WI38 (cell line): ENCODE data around the gene MYBPC2.

Source experiments
- H3K4me3 ChIP-seq: 2 replicates; pipeline ENCODE4 v1.5.1; 2011; ENCODE audit warnings: low read depth, mild to moderate bottlenecking, control low read depth, low read length
- TF ChIP-seq, protein P1 (sequence below): IDR thresholded peaks from 2 replicates; pipeline ENCODE4 v1.5.1; 2012; ENCODE audit warnings: low read depth, mild to moderate bottlenecking, control low read depth, low read length

The MYBPC2 gene

DNA sequence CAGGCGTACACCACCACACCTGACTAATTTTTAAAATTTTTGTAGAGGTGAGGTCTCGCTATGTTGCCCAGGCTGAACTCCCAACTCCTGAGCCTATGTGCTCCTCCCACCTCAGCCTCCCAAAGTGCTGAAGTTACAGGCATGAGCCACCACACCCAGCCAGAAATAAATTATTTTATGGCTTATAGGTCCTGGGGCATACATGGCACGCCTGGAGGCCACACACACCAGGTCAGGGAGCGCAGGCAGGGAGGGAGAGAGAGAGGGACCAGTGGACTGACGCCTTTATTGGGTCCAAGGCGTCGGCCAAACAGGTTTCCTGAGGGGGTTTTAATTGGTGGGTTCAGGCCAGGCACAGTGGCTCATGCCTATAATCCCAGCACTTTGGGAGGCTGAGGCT lies 7.1 kb upstream of the MYBPC2 start:
- TF ChIP-seq, protein P1, sequence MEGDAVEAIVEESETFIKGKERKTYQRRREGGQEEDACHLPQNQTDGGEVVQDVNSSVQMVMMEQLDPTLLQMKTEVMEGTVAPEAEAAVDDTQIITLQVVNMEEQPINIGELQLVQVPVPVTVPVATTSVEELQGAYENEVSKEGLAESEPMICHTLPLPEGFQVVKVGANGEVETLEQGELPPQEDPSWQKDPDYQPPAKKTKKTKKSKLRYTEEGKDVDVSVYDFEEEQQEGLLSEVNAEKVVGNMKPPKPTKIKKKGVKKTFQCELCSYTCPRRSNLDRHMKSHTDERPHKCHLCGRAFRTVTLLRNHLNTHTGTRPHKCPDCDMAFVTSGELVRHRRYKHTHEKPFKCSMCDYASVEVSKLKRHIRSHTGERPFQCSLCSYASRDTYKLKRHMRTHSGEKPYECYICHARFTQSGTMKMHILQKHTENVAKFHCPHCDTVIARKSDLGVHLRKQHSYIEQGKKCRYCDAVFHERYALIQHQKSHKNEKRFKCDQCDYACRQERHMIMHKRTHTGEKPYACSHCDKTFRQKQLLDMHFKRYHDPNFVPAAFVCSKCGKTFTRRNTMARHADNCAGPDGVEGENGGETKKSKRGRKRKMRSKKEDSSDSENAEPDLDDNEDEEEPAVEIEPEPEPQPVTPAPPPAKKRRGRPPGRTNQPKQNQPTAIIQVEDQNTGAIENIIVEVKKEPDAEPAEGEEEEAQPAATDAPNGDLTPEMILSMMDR, result no peak
- no peak overlapping the region for H3K4me3 ChIP-seq

DNA sequence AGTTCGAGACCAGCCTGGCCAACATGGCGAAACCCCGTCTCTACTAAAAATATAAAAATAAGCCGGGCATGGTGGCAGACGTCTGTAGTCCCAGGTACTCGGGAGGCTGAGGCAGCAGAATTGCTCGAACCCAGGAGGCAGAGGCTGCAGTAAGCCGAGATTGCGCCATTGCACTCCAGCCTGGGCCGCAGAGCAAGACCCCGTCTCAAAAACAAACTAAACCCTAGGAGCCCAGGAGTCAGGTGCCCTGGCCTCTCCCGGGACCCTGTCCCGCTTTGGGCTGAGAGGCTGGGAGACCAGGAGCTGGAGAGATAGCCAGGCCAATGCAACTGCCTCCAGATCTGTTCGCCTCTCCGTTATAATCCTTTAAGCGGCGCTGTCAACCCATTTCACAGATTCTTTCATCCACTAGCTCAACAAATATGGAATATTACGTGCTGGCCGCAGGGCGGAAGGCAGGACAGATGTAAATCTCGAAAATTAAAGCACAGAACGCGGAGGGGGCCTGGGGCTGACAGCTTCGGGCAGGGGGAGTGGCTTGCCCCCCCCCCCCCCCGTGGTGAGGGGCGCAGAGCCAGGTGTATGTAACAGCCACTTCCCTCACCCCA lies 5.3 kb upstream of the MYBPC2 start:
- H3K4me3 ChIP-seq, result no peak overlapping the region
- TF ChIP-seq, protein P1, result no peak

DNA sequence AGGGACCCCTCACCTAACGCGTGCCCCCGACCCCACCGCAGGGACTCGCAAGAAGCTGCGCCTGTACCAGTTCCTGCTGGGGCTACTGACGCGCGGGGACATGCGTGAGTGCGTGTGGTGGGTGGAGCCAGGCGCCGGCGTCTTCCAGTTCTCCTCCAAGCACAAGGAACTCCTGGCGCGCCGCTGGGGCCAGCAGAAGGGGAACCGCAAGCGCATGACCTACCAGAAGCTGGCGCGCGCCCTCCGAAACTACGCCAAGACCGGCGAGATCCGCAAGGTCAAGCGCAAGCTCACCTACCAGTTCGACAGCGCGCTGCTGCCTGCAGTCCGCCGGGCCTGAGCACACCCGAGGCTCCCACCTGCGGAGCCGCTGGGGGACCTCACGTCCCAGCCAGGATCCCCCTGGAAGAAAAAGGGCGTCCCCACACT lies 4.7 kb upstream of the MYBPC2 start:
- TF ChIP-seq, protein P1, result no peak
- H3K4me3 ChIP-seq, result no peak overlapping the region

GRCh38 chr19:50428772-50429463 lies 3.8 kb upstream of the MYBPC2 start:
- TF ChIP-seq, protein P1, result no peak
- H3K4me3 ChIP-seq, result no peak overlapping the region

DNA sequence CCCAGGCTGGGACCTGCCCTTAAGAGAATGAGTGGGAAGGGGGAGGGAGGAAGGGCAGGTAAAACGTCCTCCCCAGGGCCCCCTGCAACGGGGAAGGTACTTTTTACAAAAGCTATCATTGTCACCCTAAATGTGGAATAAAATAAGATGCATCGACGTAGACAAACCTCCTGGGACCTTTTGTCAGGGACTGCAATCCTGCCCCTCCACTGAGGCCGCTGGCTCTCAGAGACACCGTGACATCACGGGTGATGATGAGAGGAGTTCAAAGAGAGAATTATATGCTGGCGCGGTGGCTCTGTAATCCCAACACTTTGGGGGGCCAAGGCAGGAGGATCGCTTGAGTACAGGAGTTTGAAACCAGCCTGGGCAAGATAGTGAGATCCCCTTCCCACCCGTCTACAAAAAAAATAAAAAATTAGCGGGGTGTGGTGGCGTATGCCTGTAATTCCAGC lies 1.8 kb upstream of the MYBPC2 start:
- TF ChIP-seq, protein P1, result no peak
- H3K4me3 ChIP-seq, result peak overlapping the region; percentile 57

GRCh38 chr19:50431343-50432220 lies 1.1 kb upstream of the MYBPC2 start:
- TF ChIP-seq, protein P1, result no peak
- H3K4me3 ChIP-seq, result peak overlapping the region; percentile 57
